MCF 10A (cell line): ENCODE results near the gene CD99. TPM values are rescaled to one million over a fixed set of nuclear protein-coding genes. Genes with fewer than 3 reads are reported as not detected.
A peak's percentile ranks its signal among the peaks of the same experiment; 100 is the strongest.

Experiments used
- BruUV-seq: library from RNA; stranded (reverse); fragments of 400-500 nt; replicated peaks from 2 replicates; lab custom pipeline; 2021; lab: Mats Ljungman, UMichigan
- CTCF ChIA-PET: fragments of 300-600 bp; sonication (Branson Sonifier 250); formaldehyde crosslinking; extraction: SDS; loops from one replicate; lab custom pipeline; 2021; ENCODE audit warnings: antibody characterized with exemption, inconsistent platforms; lab: Yijun Ruan, JAX
- POLR2A ChIA-PET: fragments of 300-600, 350-650 bp; sonication (Branson Sonifier 250); formaldehyde crosslinking; extraction: SDS; loops from one replicate; lab custom pipeline; 2020; ENCODE audit warnings: antibody characterized with exemption, inconsistent platforms; lab: Yijun Ruan, JAX
- DNase-seq: peaks from one replicate; pipeline ENCODE4 v3.0.0-alpha.2; 2018; ENCODE audit not compliant: unreplicated experiment
- H3K27ac Mint-ChIP-seq: one replicate; pipeline ENCODE4 v1.8.0; 2022; ENCODE audit warnings: mild to moderate bottlenecking, low read depth, mixed read lengths; ENCODE audit not compliant: unreplicated experiment
- H3K27me3 Mint-ChIP-seq: one replicate; pipeline ENCODE4 v1.8.0; 2022; ENCODE audit warnings: mixed read lengths; ENCODE audit not compliant: insufficient read depth, unreplicated experiment
- H3K36me3 Mint-ChIP-seq: one replicate; pipeline ENCODE4 v1.8.0; 2022; ENCODE audit warnings: mild to moderate bottlenecking, moderate library complexity, mixed read lengths; ENCODE audit not compliant: insufficient read depth, unreplicated experiment
- H3K4me1 Mint-ChIP-seq: one replicate; pipeline ENCODE4 v1.8.0; 2022; ENCODE audit warnings: mixed read lengths; ENCODE audit not compliant: insufficient read depth, unreplicated experiment
- H3K4me3 Mint-ChIP-seq: one replicate; pipeline ENCODE4 v1.8.0; 2022; ENCODE audit warnings: mild to moderate bottlenecking, moderate library complexity, mixed read lengths; ENCODE audit not compliant: unreplicated experiment
- H3K9me3 Mint-ChIP-seq: one replicate; pipeline ENCODE4 v1.8.0; 2022; ENCODE audit warnings: mixed read lengths; ENCODE audit not compliant: unreplicated experiment
- intact Hi-C: fragments of 100-400 bp; cut with micrococcal nuclease; formaldehyde crosslinking; loops from 2 replicates; pipeline ENCODE4 v1.14.1; 2022
- total RNA-seq: library from RNA; stranded (reverse); gene quantifications from 2 replicates; pipeline ENCODE4 v1.2.3, GENCODE V29; 2022
- TF ChIP-seq, protein P1 (sequence below): fragments of 200-600 bp; IDR thresholded peaks from one replicate; pipeline ENCODE4 v1.8.0; 2022; ENCODE audit warnings: antibody characterized with exemption, mild to moderate bottlenecking; ENCODE audit not compliant: unreplicated experiment

Gene CD99
- total RNA-seq, 1 experiment from 2014 or later = 176 TPM

DNA sequence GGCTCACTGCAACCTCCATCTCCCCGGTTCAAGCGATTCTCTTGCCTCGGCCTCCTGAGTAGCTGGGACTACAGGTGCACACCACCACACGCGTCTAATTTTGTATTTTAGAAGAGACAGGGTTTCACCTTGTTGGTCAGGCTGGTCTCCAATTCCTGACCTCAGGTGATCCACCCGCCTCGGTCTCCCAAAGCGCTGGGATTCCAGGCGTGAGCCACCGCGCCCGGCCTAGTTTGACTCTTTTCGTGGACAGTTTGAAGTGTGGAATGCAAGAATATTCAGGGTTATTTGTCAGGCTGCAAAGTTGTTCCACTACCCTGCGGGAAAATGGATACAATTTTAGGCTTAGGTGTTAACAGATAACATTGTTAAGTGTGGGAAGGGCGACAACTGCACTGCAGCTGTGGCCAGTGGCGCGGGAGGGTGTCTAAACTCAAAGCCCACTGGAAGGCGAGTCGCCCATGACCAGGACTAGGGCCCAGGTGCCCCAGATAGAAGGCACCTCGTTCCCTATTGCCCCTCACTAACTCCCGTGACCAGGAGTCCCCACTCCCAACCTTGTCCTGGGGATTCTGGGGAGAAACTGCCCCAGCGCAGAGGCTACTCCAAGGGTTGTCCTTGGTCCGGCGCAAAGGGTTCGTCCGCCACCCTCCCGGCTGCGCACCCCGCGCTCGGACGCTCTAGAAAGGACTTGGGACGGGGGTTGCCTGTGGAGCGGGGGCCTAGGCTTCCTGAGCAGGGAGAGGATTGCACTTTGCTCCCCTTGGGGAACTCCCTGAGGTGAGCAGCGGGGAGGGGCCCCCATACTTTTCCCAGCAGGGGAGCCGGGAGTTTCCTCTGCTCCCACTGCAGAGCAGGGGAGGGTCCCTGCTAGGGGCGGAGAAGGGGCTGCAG lies 1.1 kb upstream of the CD99 start:
- intact Hi-C loops = loop anchor here (5.0 kb wide), 1 partner anchor 52 kb away; no protein-coding TSS in a partner anchor
- Mint-ChIP-seq H3K36me3 (peaks cover 8% of the 10 kb centered on the region), H3K27ac (no peak overlapping the region), H3K4me1 (peaks cover 13% of the 10 kb centered on the region), H3K4me3 (peak overlapping the region; percentile 94), H3K27me3 (no peaks in the 10 kb centered on the region), H3K9me3 (no peaks in the 10 kb centered on the region)
- POLR2A ChIA-PET = no interaction called here
- CTCF ChIA-PET = no interaction called here
- no peak for DNase-seq
- BruUV-seq = no TSS peak
- TF ChIP-seq, protein P1, sequence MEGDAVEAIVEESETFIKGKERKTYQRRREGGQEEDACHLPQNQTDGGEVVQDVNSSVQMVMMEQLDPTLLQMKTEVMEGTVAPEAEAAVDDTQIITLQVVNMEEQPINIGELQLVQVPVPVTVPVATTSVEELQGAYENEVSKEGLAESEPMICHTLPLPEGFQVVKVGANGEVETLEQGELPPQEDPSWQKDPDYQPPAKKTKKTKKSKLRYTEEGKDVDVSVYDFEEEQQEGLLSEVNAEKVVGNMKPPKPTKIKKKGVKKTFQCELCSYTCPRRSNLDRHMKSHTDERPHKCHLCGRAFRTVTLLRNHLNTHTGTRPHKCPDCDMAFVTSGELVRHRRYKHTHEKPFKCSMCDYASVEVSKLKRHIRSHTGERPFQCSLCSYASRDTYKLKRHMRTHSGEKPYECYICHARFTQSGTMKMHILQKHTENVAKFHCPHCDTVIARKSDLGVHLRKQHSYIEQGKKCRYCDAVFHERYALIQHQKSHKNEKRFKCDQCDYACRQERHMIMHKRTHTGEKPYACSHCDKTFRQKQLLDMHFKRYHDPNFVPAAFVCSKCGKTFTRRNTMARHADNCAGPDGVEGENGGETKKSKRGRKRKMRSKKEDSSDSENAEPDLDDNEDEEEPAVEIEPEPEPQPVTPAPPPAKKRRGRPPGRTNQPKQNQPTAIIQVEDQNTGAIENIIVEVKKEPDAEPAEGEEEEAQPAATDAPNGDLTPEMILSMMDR = no peak

DNA sequence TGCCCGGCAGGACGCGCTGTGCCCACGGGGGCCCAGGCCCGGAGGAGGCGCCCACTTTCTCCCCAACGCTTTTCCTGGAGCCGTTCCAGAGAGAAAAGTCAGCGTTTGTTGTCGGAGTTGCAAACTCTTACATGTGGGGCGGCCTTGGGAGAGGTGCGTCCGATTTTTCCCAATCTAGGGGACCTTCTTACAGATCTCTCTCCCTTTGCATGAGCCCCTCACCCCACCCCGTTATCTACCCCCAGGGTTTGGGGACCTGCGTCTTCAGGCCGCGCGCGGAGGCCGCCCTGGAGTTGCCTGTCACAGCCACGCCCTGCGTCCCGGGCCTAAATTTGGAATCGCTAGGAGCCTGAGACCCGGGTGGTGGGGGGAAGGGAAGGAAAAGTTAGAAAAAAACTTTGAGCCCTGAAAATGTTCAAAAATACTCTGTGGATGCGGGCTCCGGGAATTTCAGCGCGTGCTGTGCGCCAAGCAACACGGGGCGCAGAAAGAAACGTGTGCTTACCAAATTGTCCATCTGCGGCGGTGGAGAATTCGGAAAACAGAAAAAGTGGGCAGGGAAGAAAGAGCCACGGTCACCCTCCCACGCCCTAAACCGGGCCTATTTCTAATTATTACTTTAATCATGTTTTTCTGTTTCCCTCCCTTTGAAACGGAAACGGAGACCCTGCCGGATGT lies 587 bp downstream of the CD99 start:
- BruUV-seq = TSS peak; percentile 77

DNA sequence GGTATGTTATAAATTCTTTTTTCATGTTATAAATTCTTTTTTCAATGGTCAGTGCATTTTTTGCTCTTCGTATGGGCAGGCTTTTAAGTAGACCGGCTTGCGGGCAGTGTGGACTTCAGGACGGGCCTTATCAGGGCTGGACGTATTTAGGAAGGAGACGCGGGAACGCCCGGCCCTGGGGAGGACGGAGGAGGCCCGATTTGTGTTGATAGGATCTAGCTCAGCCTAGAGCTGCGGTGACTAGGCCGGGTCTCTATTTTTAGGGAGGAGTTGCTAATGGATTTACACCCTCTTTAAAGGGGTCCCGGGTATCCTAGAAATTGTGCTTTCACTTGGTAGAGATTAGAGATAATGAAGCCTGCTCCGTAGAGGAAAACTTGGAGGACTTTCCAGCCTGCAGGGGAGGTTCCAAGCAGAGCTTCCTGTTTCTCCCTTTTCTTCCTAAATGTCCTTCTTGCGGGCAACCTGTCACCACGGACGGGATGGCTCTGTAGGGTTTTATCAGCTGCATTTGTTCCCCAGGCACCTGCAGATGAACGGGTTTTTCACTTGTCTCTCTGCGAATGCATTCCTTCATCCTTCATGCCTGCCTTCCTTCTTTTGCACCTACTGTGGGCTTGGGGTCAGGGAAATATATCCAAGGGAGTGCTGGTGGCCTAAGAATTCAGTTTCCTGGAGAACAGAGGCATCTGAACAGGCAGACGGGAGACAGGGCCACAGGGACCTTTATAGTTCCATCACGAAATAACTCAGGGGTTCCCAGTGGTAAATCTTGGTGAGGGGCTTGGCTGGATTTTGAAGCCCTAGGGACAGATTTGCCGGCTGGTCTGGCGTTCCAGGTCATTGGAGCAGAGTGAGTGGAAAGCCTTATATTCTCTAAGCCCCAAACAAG lies 1.4 kb downstream of the CD99 start:
- no TSS peak for BruUV-seq
- H3K9me3 Mint-ChIP-seq = no peaks in the 10 kb centered on the region
- peaks cover 26% of the 10 kb centered on the region for H3K4me1 Mint-ChIP-seq
- DNase-seq = peak; percentile 38
- peak overlapping the region; percentile 96 for H3K27ac Mint-ChIP-seq
- peak overlapping the region; percentile 94 for H3K4me3 Mint-ChIP-seq
- ChIA-PET CTCF (no interaction called here), POLR2A (no interaction called here)
- intact Hi-C loops = loop anchor here (1.0 to 5.0 kb wide), 2 partner anchors 18 to 50 kb away; no protein-coding TSS in a partner anchor
- TF ChIP-seq, protein P1 = no peak
- peaks cover 23% of the 10 kb centered on the region for H3K36me3 Mint-ChIP-seq
- H3K27me3 Mint-ChIP-seq = no peaks in the 10 kb centered on the region

More for the DNA sequence above, 587 bp downstream of the CD99 start:
- Mint-ChIP-seq H3K27me3 (no peaks in the 10 kb centered on the region), H3K4me1 (peaks cover 19% of the 10 kb centered on the region), H3K36me3 (peaks cover 21% of the 10 kb centered on the region), H3K9me3 (no peaks in the 10 kb centered on the region), H3K4me3 (peak overlapping the region; percentile 94), H3K27ac (peak overlapping the region; percentile 96)
- ChIA-PET POLR2A (no interaction called here), CTCF (no interaction called here)
- DNase-seq = peak; percentile 58
- TF ChIP-seq, protein P1 = no peak
- intact Hi-C loops = loop anchor here (1.0 to 5.0 kb wide), 2 partner anchors 19 to 51 kb away; no protein-coding TSS in a partner anchor
